GM12878 (cell line): ENCODE results near the gene TRAPPC3L. TPM values are rescaled to one million over a fixed set of nuclear protein-coding genes. Genes with fewer than 3 reads are reported as not detected.

ENCODE experiments used
- ATAC-seq: fragments of 200-7000 bp; cut with Tn5 transposase; 3 replicates; pipeline ENCODE4 v1.9.1; 2020; ENCODE audit warnings: mild to moderate bottlenecking, moderate library complexity
- BruUV-seq: library from RNA; stranded (reverse); fragments of 400-500 nt; replicated peaks from 2 replicates; lab custom pipeline; 2021; lab: Mats Ljungman, UMichigan
- CTCF ChIA-PET: fragments of 300-600 bp; sonication (Branson Sonifier 250); formaldehyde crosslinking; extraction: SDS; loops from one replicate; lab custom pipeline; 2021; ENCODE audit warnings: inconsistent platforms; lab: Yijun Ruan, JAX
- POLR2A ChIA-PET: fragments of 350-600 bp; formaldehyde crosslinking; extraction: SDS; loops from one replicate; lab custom pipeline; 2021; ENCODE audit warnings: inconsistent platforms; lab: Charles Lee
- RAD21 ChIA-PET: fragments of 300-600 bp; sonication (Branson Sonifier 250); formaldehyde crosslinking; loops from one replicate; lab custom pipeline; 2023; ENCODE audit warnings: antibody characterized with exemption; ENCODE audit not compliant: unreplicated experiment; lab: Charles Lee
- SMC1A ChIA-PET: fragments of 300-600 bp; sonication (Branson Sonifier 250); formaldehyde crosslinking; loops from one replicate; lab custom pipeline; 2023; ENCODE audit not compliant: unreplicated experiment, uncharacterized antibody; lab: Charles Lee
- DNase-seq: peaks from one replicate; pipeline ENCODE4 v3.0.0-alpha.2; 2011; ENCODE audit warnings: low read depth, low spot score
- FAIRE-seq: peaks from 3 replicates; lab custom pipeline; 2011; peaks lifted over from hg19 to GRCh38; lab: Jason Lieb, UNC
- H2AFZ ChIP-seq: 2 replicates; pipeline ENCODE4 v1.6.0; 2011; ENCODE audit warnings: low read depth, low read length, control low read depth; ENCODE audit not compliant: control insufficient read depth
- H3K27ac ChIP-seq: 2 replicates; pipeline ENCODE4 v1.5.1; 2011; ENCODE audit warnings: control low read depth; ENCODE audit not compliant: control insufficient read depth, insufficient read depth
- H3K27me3 ChIP-seq, 2 experiments: replicated peaks in 1 of 2; 2 replicates each; pipeline versions ENCODE4 v1.6.0 to v1.6.1; 2011; ENCODE audit warnings: low read length in 1 of 2; ENCODE audit not compliant: control insufficient read depth in 2 of 2, insufficient read depth in 2 of 2
- H3K36me3 ChIP-seq, 2 experiments: 2 replicates each; pipeline ENCODE4 v1.5.1; 2011; ENCODE audit warnings: low read length in 1 of 2; ENCODE audit not compliant: control insufficient read depth in 2 of 2, insufficient read depth in 2 of 2
- H3K4me1 ChIP-seq: 2 replicates; pipeline ENCODE4 v1.6.1; 2011; ENCODE audit warnings: mild to moderate bottlenecking, low read length, moderate library complexity, mixed read lengths; ENCODE audit not compliant: control insufficient read depth, insufficient read depth
- H3K4me2 ChIP-seq: 2 replicates; pipeline ENCODE4 v1.6.0; 2011; ENCODE audit warnings: control low read depth; ENCODE audit not compliant: control insufficient read depth, insufficient read depth
- H3K4me3 ChIP-seq: fragments of 200-600 bp; sonication (generic); 2 replicates; pipeline ENCODE4 v1.5.1; 2016
- H3K79me2 ChIP-seq: 2 replicates; pipeline ENCODE4 v1.6.0; 2011; ENCODE audit warnings: low read length; ENCODE audit not compliant: control insufficient read depth, insufficient read depth
- H3K9ac ChIP-seq: 2 replicates; pipeline ENCODE4 v1.8.0; 2011; ENCODE audit warnings: low read length, control low read depth, mixed read lengths; ENCODE audit not compliant: control insufficient read depth, insufficient read depth
- H3K9me3 ChIP-seq: replicated peaks from 3 replicates; pipeline ENCODE4 v1.5.1; 2011; ENCODE audit warnings: mild to moderate bottlenecking, low read length; ENCODE audit not compliant: control insufficient read depth, insufficient read depth
- H4K20me1 ChIP-seq: 2 replicates; pipeline ENCODE4 v1.6.0; 2011; ENCODE audit not compliant: control insufficient read depth, insufficient read depth
- ATF3 ChIP-seq: IDR thresholded peaks from 2 replicates; pipeline ENCODE4 v1.6.1; 2011; ENCODE audit warnings: low read depth, mild to moderate bottlenecking, low read length, moderate library complexity, borderline replicate concordance; ENCODE audit errors: extremely low read depth
- CHD2 ChIP-seq: IDR thresholded peaks from 2 replicates; pipeline ENCODE4 v1.6.1; 2011; ENCODE audit warnings: low read depth, low read length, improper control_type of control experiment, borderline replicate concordance
- DPF2 ChIP-seq: fragments of 450-650 bp; IDR thresholded peaks from 2 replicates; pipeline ENCODE4 v1.6.1; 2017; ENCODE audit warnings: mild to moderate bottlenecking
- EZH2 ChIP-seq: IDR thresholded peaks from 2 replicates; pipeline ENCODE4 v1.6.1; 2012; ENCODE audit warnings: low read depth, mild to moderate bottlenecking, control low read depth, inconsistent platforms, low read length, borderline replicate concordance; ENCODE audit not compliant: control insufficient read depth
- MLLT1 ChIP-seq: fragments of 450-650 bp; IDR thresholded peaks from 2 replicates; pipeline ENCODE4 v1.6.1; 2016; ENCODE audit warnings: mild to moderate bottlenecking
- NBN ChIP-seq: fragments of 450-650 bp; IDR thresholded peaks from 2 replicates; pipeline ENCODE4 v1.6.1; 2016
- NFYB ChIP-seq: IDR thresholded peaks from 2 replicates; pipeline ENCODE4 v1.6.1; 2011; ENCODE audit warnings: low read depth, mild to moderate bottlenecking, low read length, improper control_type of control experiment, moderate library complexity; ENCODE audit not compliant: insufficient read depth
- NR2C1 ChIP-seq: fragments of 450-650 bp; IDR thresholded peaks from 2 replicates; pipeline ENCODE4 v1.6.1; 2017; ENCODE audit warnings: antibody characterized with exemption, mild to moderate bottlenecking, moderate library complexity
- POU2F2 ChIP-seq: IDR thresholded peaks from 3 replicates; pipeline ENCODE4 v1.6.1; 2011; ENCODE audit warnings: low read depth, mild to moderate bottlenecking, low read length, borderline replicate concordance
- RFX5 ChIP-seq: IDR thresholded peaks from 2 replicates; pipeline ENCODE4 v1.6.1; 2011; ENCODE audit warnings: low read depth, low read length, improper control_type of control experiment
- SREBF2 ChIP-seq: IDR thresholded peaks from 2 replicates; pipeline ENCODE4 v1.6.1; 2012; ENCODE audit warnings: mild to moderate bottlenecking, low read length
- STAT3 ChIP-seq: IDR thresholded peaks from 2 replicates; pipeline ENCODE4 v1.6.1; 2011; ENCODE audit warnings: low read depth, low read length, improper control_type of control experiment
- TCF3 ChIP-seq: IDR thresholded peaks from 2 replicates; pipeline ENCODE4 v1.6.1; 2012; ENCODE audit warnings: low read depth, mild to moderate bottlenecking, low read length, borderline replicate concordance; ENCODE audit not compliant: insufficient read depth
- YBX1 ChIP-seq: fragments of 450-650 bp; IDR thresholded peaks from 2 replicates; pipeline ENCODE4 v1.6.1; 2016; ENCODE audit warnings: antibody characterized with exemption
- WGBS: methylation state at CpG from one replicate; pipeline ENCODE4 v1.1.6; 2016; ENCODE audit warnings: low lambda C conversion rate; ENCODE audit not compliant: insufficient replicate concordance, insufficient coverage; ENCODE audit errors: missing lambda C conversion rate; 5-methylcytosine and 5-hydroxymethylcytosine counted together
- in situ Hi-C: fragments of 300-500 bp; cut with MboI; formaldehyde crosslinking; loops from 9 replicates; pipeline ENCODE4 v1.14.3; 2018; ENCODE audit warnings: mixed read lengths
- intact Hi-C: fragments of 100-400 bp; cut with micrococcal nuclease; formaldehyde crosslinking; loops from one replicate; pipeline ENCODE4 v1.14.2; 2022; ENCODE audit not compliant: unreplicated experiment
- polyA plus RNA-seq, 11 experiments: library from polyadenylated mRNA; depleted of rRNA in 4 of 11; unstranded in 6 of 11; stranded (reverse) in 5 of 11; fragments of >200 nt; fragmentation: Nextera tagmentation in 4 of 11; fragmentation: Illumina TruSeq in 1 of 11; extraction: Ambion mirVana in 4 of 11; extraction: Trizol in 1 of 11; gene quantifications; 1 replicate in 1 of 11; 2 replicates in 10 of 11; pipeline versions ENCODE4 v1.2.1 to v1.2.3, GENCODE V29; 2011 to 2016; ENCODE audit warnings: inconsistent platforms in 2 of 11, missing spikeins in 2 of 11, low read depth in 1 of 11
- total RNA-seq, 4 experiments: library from RNA; depleted of rRNA in 3 of 4; stranded (reverse); fragments of >200 nt in 3 of 4; fragmentation: Illumina TruSeq in 1 of 4; extraction: Trizol in 1 of 4; gene quantifications; 2 replicates each; pipeline versions ENCODE4 v1.2.1 to v1.2.3, GENCODE V29; 2013 to 2021

Gene TRAPPC3L
- total and polyA plus RNA-seq, 10 of the 15 experiments (the other 5 are each of a cell fraction or from before 2014, with no cell fraction given), result not detected

- peaks cover 32% of the 10 kb centered on the region for H3K79me2 ChIP-seq
- ATAC-seq, result no peak
- CTCF ChIA-PET, result interaction anchor here (0.6 to 1.7 kb wide), 5 partner anchors 14 to 305 kb away, joined by 3 to 5 read pairs (median 3); no protein-coding TSS in a partner anchor
- no peak overlapping the region; the same call in 1 of the 2 replicates for H3K27ac ChIP-seq
- H3K4me3 ChIP-seq, result no peak overlapping the region
- in situ Hi-C loops, result no loop called here
- no peaks in the 10 kb centered on the region for H3K27me3 ChIP-seq
- peaks cover 0 to 12% of the 10 kb centered on the region in 2 experiments; a peak in 1 of 4 replicates for H3K36me3 ChIP-seq
- BruUV-seq, result no TSS peak
- H3K4me2 ChIP-seq, result no peak overlapping the region
- SMC1A ChIA-PET, result no interaction called here
- intact Hi-C loops, result no loop called here
- POLR2A ChIA-PET, result interaction anchor here (0.6 kb wide), 1 partner anchor 297 kb away, joined by 3 read pairs; no protein-coding TSS in a partner anchor
- H3K9me3 ChIP-seq, result no peaks in the 10 kb centered on the region
- RAD21 ChIA-PET, result no interaction called here
- DNase-seq, result no peak
- H4K20me1 ChIP-seq, result no peaks in the 10 kb centered on the region
- no peaks in the 10 kb centered on the region for H3K4me1 ChIP-seq
- 90% methylated on average over 5 of the region's 5 CpGs for WGBS
- H3K9ac ChIP-seq, result no peak overlapping the region
- TF ChIP-seq STAT3 (no peak), POU2F2 (no peak), MLLT1 (no peak), YBX1 (no peak), NR2C1 (no peak)
- H2AFZ ChIP-seq, result no peak overlapping the region
- no peak for FAIRE-seq
Measured at GRCh38 chr6:116577486-116577885, 32.0 kb upstream of the TRAPPC3L start.

GRCh38 chr6:116575227-116575626 lies 29.7 kb upstream of the TRAPPC3L start:
- intact Hi-C loops, result no loop called here
- Histone ChIP-seq H3K36me3 (0 out of 4 replicates have a peak, but pooled peaks cover 0 to 12% of the 10 kb centered on the region in 2 experiments), H3K9me3 (no peaks in the 10 kb centered on the region), H3K79me2 (peaks cover 48% of the 10 kb centered on the region), H3K9ac (no peak overlapping the region), H3K4me1 (no peaks in the 10 kb centered on the region; the same call in 1 of the 2 replicates), H3K27ac (no peak overlapping the region), H3K4me3 (no peak overlapping the region), H3K27me3 (no peaks in the 10 kb centered on the region), H2AFZ (no peak overlapping the region), H4K20me1 (no peaks in the 10 kb centered on the region), H3K4me2 (no peak overlapping the region)
- no peak for DNase-seq
- no peak for FAIRE-seq
- whole genome bisulfite sequencing, result 94% methylated on average over 2 of the region's 2 CpGs
- CTCF ChIA-PET, result no interaction called here
- ATAC-seq, result no peak
- no TSS peak for BruUV-seq
- RAD21 ChIA-PET, result no interaction called here
- POLR2A ChIA-PET, result no interaction called here
- SMC1A ChIA-PET, result no interaction called here
- in situ Hi-C loops, result no loop called here
- TF ChIP-seq RFX5 (no peak), NFYB (no peak), CHD2 (no peak), EZH2 (no peak), NBN (no peak), ATF3 (no peak), DPF2 (no peak), TCF3 (no peak), SREBF2 (no peak)
